GM19372 (cell line): Measurements from ENCODE around the gene CHAT.

ENCODE experiments used
- ATAC-seq: cut with Tn5 transposase; IDR thresholded peaks from one replicate; pipeline ENCODE4 v1.9.1; 2021; ENCODE audit warnings: mild to moderate bottlenecking, low read depth, moderate library complexity; ENCODE audit not compliant: unreplicated experiment

The CHAT gene

GRCh38 chr10:49611166-49611815 lies 2.5 kb upstream of the CHAT start:
- ATAC-seq = no peak

GRCh38 chr10:49611816-49612512 lies 1.9 kb upstream of the CHAT start:
- ATAC-seq = no peak

GRCh38 chr10:49612513-49613164 lies 1.2 kb upstream of the CHAT start:
- no peak for ATAC-seq

GRCh38 chr10:49613165-49613881 lies 514 bp upstream of the CHAT start:
- no peak for ATAC-seq

GRCh38 chr10:49614242-49615198 lies 683 bp downstream of the CHAT start:
- ATAC-seq = no peak

- ATAC-seq = no peak
Measured at GRCh38 chr10:49615213-49615612, 1.4 kb downstream of the CHAT start.

GRCh38 chr10:49615721-49616120 lies 1.9 kb downstream of the CHAT start:
- ATAC-seq = no peak

GRCh38 chr10:49616421-49617101 lies 2.7 kb downstream of the CHAT start:
- ATAC-seq = no peak

- ATAC-seq = no peak
Measured at GRCh38 chr10:49617121-49618020, 3.5 kb downstream of the CHAT start.

- no peak for ATAC-seq
Measured at GRCh38 chr10:49618821-49619220, 5.0 kb downstream of the CHAT start.

GRCh38 chr10:49619613-49620012 lies 5.8 kb downstream of the CHAT start:
- no peak for ATAC-seq

GRCh38 chr10:49620286-49620810 lies 6.5 kb downstream of the CHAT start:
- ATAC-seq = no peak

- no peak for ATAC-seq
Measured at GRCh38 chr10:49620841-49621378, 7.1 kb downstream of the CHAT start.

- no peak for ATAC-seq
Measured at GRCh38 chr10:49621561-49621960, 7.7 kb downstream of the CHAT start.

GRCh38 chr10:49622426-49623425 lies 8.9 kb downstream of the CHAT start:
- no peak for ATAC-seq

- no peak for ATAC-seq
Measured at GRCh38 chr10:49624629-49625028, 10.8 kb downstream of the CHAT start.

GRCh38 chr10:49625411-49625810 lies 11.6 kb downstream of the CHAT start:
- no peak for ATAC-seq
